ENCODE results near the gene CETN3. TPM values are rescaled to one million over a fixed set of nuclear protein-coding genes. Genes with fewer than 3 reads are reported as not detected.

Gene CETN3
- total RNA-seq, 1 experiment from 2014 or later: 42.8 TPM

DNA sequence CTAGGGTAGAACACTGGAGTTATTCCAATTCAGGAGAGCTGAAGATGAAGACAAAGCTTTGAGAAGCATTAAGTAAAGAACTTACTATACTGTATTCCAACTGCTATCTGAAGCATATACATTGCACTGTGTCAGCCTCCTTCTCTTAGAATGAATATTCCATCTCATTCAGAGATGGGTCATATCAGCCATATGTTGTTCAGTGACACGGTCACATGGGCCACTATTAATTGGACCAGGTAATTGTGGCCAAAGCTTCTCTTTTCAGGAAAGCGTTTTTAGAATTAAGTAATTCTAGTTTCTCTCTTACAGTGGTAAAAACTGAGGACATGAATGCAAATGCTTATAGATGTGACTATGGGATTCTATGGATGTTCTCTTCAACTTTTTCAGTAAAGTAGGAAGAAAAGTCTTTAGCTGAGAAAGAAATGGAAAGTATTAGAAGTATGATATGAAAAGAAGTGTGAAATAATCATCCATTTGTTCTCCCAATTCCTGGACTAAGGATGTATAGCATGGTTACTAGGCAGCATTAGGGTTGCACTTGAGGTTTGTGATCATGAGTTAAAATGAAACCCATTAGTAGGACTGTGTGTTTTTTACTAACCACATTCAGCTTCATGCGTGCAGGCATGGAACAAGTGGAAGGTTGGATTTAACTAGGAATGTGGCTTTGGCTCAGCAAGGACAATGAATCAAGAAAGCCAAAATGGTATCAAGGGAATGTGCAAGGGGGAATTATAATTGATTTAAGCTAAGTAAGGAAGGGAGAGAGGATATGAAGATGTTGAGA, 40.9 kb downstream of the CETN3 start (continued):
- TF ChIP-seq, protein P1, sequence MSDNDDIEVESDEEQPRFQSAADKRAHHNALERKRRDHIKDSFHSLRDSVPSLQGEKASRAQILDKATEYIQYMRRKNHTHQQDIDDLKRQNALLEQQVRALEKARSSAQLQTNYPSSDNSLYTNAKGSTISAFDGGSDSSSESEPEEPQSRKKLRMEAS (IDR thresholded peaks at IDR 0.05): no peak
- TF ChIP-seq ELF1 (IDR thresholded peaks at IDR 0.05; ENCODE audit: borderline replicate concordance, low read depth): no peak
- TF ChIP-seq ZBTB33 (IDR thresholded peaks at IDR 0.05; ENCODE audit: extremely low read depth, insufficient replicate concordance, low read length): no peak
- TF ChIP-seq JUND (IDR thresholded peaks at IDR 0.05): no peak

DNA sequence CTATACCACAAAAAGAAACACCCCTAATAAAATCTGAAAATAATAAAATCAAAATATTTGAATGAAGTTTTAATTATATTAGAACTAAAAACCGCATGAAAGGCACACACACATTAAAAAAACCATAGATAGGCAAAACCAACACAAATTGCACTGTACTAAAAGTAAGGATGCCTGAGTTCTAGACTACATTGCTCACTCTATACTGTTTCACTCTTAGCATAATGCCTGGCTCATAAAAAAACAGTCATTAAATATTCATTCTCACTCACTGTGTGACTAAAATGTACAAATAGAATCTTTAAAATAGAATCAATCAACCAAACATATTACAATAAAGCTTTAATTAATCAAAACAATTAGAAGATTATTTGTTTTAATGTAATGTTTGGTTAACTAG, 41.7 kb downstream of the CETN3 start:
- ChIA-PET RAD21 (ENCODE audit: low non-redundant PET in 1 of 2, low total read pairs in 2 of 2, uncharacterized antibody in 2 of 2, unreplicated experiment in 2 of 2) (no interaction called here), POLR2A (no interaction called here), CTCF (interaction anchor here (1.0 kb wide), 1 partner anchor 18 kb away, joined by 3 read pairs; no protein-coding TSS in a partner anchor)
- DNase-seq (ENCODE audit: low read depth, low spot score): no peak
- Histone ChIP-seq H3K9me3 (ENCODE audit: control insufficient read depth in 1 of 2, insufficient read depth in 1 of 2, low read depth in 1 of 2, low read length in 2 of 2) (no peaks in the 10 kb centered on the region), H3K79me2 (ENCODE audit: insufficient read depth, low read length) (no peaks in the 10 kb centered on the region), H3K4me3 (replicated peaks in 1 of 2; ENCODE audit: low read depth in 1 of 2, low read length in 2 of 2) (no peak overlapping the region), H3K36me3 (ENCODE audit: control insufficient read depth in 1 of 2, insufficient read depth in 2 of 2, low read length in 2 of 2) (no peaks in the 10 kb centered on the region), H3K4me1 (ENCODE audit: control insufficient read depth in 1 of 2, insufficient read depth in 2 of 2, low read length in 2 of 2) (no peaks in the 10 kb centered on the region), H4K20me1 (ENCODE audit: insufficient read depth) (no peaks in the 10 kb centered on the region), H3K9ac (ENCODE audit: low read length) (no peak overlapping the region), H3K27me3 (ENCODE audit: insufficient read depth, low read length) (no peaks in the 10 kb centered on the region), H3K4me2 (ENCODE audit: low read length) (no peak overlapping the region), H3K27ac (ENCODE audit: low read depth, low read length) (no peak overlapping the region), H2AFZ (ENCODE audit: low read depth, low read length, poor library complexity, severe bottlenecking) (no peak overlapping the region), H3K9me2 (ENCODE audit: insufficient read depth) (no peaks in the 10 kb centered on the region)
- ATAC-seq: no peak
- intact Hi-C loops (cut with micrococcal nuclease): no loop called here
- no TSS peak for BruUV-seq (replicated peaks)
- no peak for TF ChIP-seq SP1 (IDR thresholded peaks at IDR 0.05; ENCODE audit: low read depth)
- no peak for TF ChIP-seq TCF7L2 (IDR thresholded peaks at IDR 0.05; ENCODE audit: borderline replicate concordance, extremely low read depth, insufficient read depth, insufficient read length)
- TF ChIP-seq CBX3 (IDR thresholded peaks at IDR 0.05; ENCODE audit: low read depth): no peak
- no peak for TF ChIP-seq RAD21 (IDR thresholded peaks at IDR 0.05; ENCODE audit: low read depth)
- TF ChIP-seq, protein P1 (IDR thresholded peaks at IDR 0.05): no peak
- TF ChIP-seq SIN3A (IDR thresholded peaks at IDR 0.05; ENCODE audit: low read depth): no peak
- no peak for TF ChIP-seq ZBTB33 (IDR thresholded peaks at IDR 0.05; ENCODE audit: extremely low read depth, insufficient replicate concordance, low read length)
- no peak for TF ChIP-seq ZNF274 (IDR thresholded peaks at IDR 0.05; ENCODE audit: low read depth, low read length)
- no peak for TF ChIP-seq POLR2AphosphoS5 (IDR thresholded peaks at IDR 0.05; ENCODE audit: low read depth, low read length)
- no peak for TF ChIP-seq ATF3 (IDR thresholded peaks at IDR 0.05)
- TF ChIP-seq YY1 (IDR thresholded peaks at IDR 0.05; ENCODE audit: extremely low read depth, insufficient replicate concordance, low read depth, low read length): no peak
- TF ChIP-seq EGR1 (IDR thresholded peaks at IDR 0.05; ENCODE audit: low read depth): no peak
- no peak for TF ChIP-seq ELF1 (IDR thresholded peaks at IDR 0.05; ENCODE audit: borderline replicate concordance, low read depth)
- no peak for TF ChIP-seq REST (IDR thresholded peaks at IDR 0.05; ENCODE audit: low read depth)
